Activated T-cell treated with anti-CD3 and anti-CD28 coated beads, Interleukin-2, amount 50 U/mL, for 1 hour (primary cell): Measurements from ENCODE around the gene MRPL49.
"Not testable (repeated sequence)": the region's sequence is repeated elsewhere in the genome, so short reads cannot be mapped to it uniquely, and the experiment has no call there.

Source experiments
- DNase-seq: peaks from one replicate; pipeline ENCODE4 v3.0.0-alpha.2; 2020

The MRPL49 gene

DNA sequence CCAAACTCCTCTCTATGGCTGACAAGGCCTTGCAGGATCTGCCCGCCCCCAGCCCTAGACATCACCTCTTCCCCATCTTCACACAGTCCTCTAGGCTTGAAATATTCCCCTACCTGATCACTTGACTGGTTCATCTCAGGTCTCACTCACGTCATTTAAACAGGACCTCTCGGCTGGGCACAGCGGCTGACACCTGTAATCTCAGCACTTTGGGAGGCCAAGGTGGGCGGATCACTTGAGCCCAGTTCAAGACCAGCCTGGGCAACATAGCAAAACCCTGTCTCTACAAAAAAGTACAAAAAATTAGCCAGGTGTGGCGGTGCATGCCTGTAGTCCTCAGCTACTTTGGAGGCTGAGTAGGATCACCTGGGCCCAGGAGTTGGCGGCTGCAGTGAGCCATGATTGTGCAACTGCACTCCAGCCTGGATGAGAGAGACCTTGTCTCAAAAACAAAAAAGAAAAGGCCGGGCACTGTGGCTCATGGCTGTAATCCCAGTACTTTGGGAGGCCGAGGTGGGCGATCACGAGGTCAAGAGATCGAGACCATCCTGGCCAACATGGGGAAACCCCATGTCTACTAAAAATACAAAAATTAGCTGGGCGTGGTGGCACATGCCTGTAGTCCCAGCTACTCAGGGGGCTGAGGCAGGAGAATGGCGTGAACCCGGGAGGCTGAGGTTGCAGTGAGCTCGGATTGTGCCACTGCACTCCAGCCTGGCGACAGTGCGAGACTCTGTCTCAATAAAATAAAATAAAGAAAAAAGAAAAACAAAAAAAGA is 3.0 kb upstream of the MRPL49 start:
- DNase-seq: not testable (repeated sequence)

DNA sequence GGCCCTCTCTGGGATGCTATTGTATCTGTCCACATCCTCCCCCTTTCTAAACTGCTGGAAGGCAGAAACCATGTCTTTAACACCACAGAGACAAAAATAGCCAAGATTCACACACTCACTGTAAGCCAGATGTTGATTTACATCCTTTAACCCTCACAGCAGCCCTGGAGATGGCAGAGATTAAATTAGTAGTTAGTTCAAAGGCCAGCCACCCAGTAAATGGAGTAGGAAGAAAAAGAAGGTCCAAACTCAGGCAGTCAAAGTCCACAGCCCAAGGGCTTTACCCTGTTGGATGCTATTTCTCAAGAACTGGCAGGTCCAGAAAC is 2.5 kb upstream of the MRPL49 start:
- DNase-seq: no peak

GRCh38 chr11:65120831-65121230 is 1.3 kb upstream of the MRPL49 start:
- no peak for DNase-seq

- DNase-seq: no peak
These were observed 665 bp upstream of the MRPL49 start for GRCh38 chr11:65121447-65121864.

DNA sequence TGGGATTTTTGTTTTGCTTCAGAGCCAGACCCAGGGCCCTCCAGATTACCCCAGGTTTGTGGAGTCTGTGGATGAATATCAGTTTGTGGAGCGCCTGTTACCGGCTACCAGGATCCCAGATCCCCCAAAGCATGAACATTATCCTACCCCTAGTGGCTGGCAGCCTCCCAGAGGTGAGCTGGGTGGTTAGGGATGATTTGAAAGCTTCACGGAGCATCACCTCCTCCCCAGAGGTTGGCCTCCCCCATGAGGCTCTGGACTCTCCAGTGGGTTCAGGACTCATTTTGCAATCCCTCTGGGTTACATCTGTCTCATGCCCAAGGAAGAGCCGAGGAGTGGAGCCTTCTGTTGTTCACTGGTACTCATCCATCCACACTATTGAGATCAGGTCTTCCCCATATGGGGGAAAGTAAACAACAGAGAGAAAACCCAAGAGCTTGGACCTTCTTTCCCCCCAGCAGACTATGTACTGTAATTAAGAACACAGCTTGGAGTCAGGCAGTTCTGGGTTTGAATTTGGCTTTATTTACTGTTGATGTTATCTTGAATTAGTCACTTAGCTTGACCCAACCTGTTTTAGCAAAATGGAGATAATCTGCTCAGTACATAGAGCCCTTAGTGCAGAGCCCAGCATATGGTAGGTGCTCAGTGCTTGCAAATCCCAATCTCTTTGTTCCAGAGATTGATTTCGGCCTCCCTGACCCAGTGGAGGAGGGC is 2.5 kb downstream of the MRPL49 start:
- no peak for DNase-seq

- no peak for DNase-seq
These were observed 3.3 kb downstream of the MRPL49 start for GRCh38 chr11:65125197-65126056.

- no peak for DNase-seq
These were observed 4.6 kb downstream of the MRPL49 start for GRCh38 chr11:65126624-65127274.

GRCh38 chr11:65127473-65128181 is 5.5 kb downstream of the MRPL49 start:
- DNase-seq: peak; percentile 18

DNA sequence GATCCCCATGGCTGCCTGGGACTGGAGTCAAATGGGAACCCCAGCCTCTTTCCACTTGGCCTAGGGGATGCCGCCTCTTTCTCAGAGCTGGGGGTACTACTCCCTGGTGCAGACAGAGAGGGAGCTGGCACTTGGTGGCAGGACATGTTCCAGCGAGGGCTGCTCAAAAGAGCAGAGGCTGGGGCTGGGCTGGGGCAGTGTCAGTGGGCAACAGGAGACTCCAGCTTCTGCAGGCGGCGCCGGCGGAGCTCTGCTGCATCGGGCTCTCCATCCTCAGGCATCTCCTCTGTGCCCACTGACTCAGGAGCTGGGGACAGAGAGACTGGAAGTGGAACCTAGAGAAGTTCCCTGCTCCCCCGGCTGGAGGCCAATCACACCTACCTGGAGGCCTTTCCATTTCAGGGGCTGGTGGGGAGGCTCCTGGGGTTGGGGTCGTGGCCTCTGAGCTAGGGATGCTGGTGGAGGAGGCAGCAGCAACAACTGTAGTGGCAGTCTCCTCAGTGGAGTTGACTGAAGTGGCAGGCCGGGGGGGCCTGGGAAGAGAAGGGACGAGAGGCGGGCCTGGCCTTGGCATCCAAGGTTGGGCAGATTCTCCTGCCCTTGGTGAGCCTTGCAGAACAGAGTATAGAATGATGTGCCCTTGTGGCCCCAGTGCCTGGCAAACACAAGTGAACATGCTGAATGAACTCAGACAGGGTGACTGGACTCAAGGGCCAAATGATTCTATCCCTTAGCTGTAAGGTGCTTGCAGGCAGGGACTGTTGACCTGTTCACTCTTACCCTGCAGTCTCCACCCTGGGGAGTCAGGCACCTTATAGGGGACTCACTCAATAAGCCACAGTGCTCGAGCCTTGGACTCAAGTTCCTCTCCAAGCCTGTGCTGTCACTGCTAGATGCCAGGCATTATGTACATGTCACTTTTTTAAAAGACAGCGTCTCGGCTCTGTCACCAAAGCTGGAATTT is 6.3 kb downstream of the MRPL49 start:
- DNase-seq: peak; percentile 18

DNA sequence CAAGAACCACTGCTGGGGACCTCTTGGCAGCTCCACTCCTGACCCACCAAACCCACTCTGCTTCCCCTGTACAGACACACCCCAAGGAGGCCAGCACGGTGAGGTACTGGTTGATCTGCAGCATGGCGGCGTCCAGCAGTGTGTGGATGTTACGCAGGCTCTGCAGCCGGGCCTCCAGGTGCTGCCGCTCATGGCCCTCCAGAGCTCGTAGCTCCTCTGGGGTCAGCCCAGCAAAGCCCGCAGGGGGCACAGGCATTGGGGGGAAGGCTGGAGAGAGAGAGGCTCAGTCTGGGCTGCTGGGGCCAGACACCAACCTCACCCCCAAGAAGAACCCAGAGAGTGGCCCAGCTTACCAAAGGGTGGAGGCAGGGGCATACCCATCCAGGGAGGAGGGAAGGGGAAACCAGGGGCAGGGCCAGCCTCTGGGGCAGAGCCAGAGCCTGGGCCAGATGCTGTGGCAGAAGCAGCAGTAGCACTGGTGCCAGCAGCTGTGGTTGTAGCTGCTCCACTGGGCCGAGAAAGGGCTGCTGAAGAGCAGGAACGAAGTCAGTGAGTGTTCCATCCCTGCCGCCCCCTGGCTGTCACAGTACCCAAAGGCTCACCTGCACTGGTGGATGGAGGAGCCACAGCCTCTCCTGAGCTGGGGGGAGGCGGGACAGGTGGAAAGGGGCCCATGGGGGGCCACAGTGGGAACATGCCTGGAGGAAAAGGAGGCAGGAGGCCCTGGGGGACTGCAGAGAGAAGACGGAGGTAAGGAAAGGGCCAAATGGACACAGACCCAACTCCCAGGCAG is 7.7 kb downstream of the MRPL49 start:
- peak; percentile 18 for DNase-seq

- DNase-seq: peak; percentile 16
These were observed 8.7 kb downstream of the MRPL49 start for GRCh38 chr11:65130631-65131416.

GRCh38 chr11:65131417-65131776 is 9.3 kb downstream of the MRPL49 start:
- peak; percentile 15 for DNase-seq

GRCh38 chr11:65131895-65132237 is 9.7 kb downstream of the MRPL49 start:
- peak; percentile 15 for DNase-seq

- peak; percentile 15 for DNase-seq
These were observed 10.3 kb downstream of the MRPL49 start for GRCh38 chr11:65132238-65132987.

- peak; percentile 55 for DNase-seq
These were observed 11.0 kb downstream of the MRPL49 start for GRCh38 chr11:65132988-65133700.

DNA sequence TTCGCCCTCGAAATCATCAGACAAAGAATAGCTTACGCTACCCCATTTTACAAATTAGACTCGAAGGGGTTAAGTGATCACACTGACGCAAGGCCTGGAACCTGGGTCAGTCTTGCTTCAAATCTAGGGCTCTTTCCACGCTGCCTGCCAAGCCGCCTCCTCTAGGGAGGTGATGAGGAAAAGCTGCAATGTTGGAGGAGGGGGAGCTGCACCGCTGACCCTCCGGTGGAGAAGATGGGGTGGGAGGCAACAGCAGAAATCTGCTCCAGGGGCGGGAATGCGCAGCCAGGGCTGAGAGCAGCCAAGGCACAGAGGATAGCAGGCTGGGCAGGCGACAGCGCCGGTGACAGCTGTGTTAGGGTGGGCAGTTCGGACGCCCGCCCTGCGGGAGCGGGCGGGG is 11.6 kb downstream of the MRPL49 start:
- DNase-seq: no peak

DNA sequence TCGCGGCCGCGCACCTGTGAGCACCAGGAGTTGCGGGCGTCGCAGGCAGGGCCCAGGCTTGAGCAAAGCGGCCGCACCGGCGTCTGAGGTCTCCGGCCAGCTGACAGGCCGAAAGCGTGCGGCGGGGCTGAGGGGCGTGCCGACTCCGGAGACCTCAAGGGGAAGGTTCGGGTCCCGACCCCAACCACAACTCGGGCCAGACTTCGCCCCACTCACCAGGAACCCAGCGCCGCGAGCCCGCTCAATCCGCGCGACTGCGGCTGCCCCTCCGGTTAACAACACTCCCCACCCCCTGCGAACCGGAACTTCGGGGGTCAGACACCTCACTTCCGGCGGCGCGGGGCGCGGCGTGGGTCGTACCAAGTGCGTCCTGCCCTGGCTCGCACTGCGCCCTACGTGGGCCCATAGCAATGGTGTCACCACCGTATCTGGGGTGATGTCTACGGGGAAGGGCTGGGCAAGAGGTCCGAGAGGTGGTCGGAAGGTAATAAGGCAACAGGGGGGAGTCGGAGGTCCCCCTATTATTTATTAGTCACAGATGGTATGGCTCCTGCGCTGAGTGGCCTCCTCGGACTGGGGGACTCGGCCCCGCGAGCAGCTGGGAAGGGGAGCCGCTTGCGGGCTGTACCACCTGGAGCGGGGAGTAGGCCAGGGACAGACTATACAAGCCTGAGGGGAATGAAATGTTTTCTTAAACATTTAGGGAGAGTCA is 12.3 kb downstream of the MRPL49 start, which contains the start of gene SYVN1:
TSS of gene SYVN1 (minus strand) at position 280 of the 712 bp plus-strand sequence. CDS start 918 bp downstream, outside the sequence.
- DNase-seq: peak; percentile 93
